Peyer's patch (tissue), 4 donors: ENCODE data around the gene ZNF451. TPM values are rescaled to one million over a fixed set of nuclear protein-coding genes. Genes with fewer than 3 reads are reported as not detected.

Source experiments
- DNase-seq, 3 donors: peaks; one replicate each; pipeline ENCODE4 v3.0.0-alpha.2; 2017 to 2019
- H3K27ac ChIP-seq, 4 donors: fragments of 200-600 bp; sonication (generic); one replicate each; pipeline ENCODE4 v1.5.1; 2016 to 2019
- H3K27me3 ChIP-seq, 2 donors: fragments of 200-600 bp; sonication (generic); one replicate each; pipeline ENCODE4 v1.5.1; 2019
- H3K36me3 ChIP-seq, 3 donors: fragments of 200-600 bp; sonication (generic); one replicate each; pipeline ENCODE4 v1.5.1; 2016 to 2019
- H3K4me1 ChIP-seq, 4 donors: fragments of 200-600 bp; sonication (generic); one replicate each; pipeline ENCODE4 v1.5.1; 2016 to 2019
- H3K4me3 ChIP-seq, 4 donors: fragments of 200-600 bp; sonication (generic); 1 replicate in 3 of 4; 2 replicates in 1 of 4; pipeline ENCODE4 v1.5.1; 2016 to 2019; ENCODE audit warnings: mild to moderate bottlenecking in 1 of 4
- H3K9me3 ChIP-seq, 4 donors: fragments of 200-600 bp; sonication (generic); one replicate each; pipeline ENCODE4 v1.5.1; 2016 to 2019; ENCODE audit warnings: mild to moderate bottlenecking in 1 of 4
- CTCF ChIP-seq, 6 experiments: fragments of 450-650 bp in 4 of 6; fragments of 200-600 bp in 2 of 6; sonication (generic) in 1 of 6; IDR thresholded peaks; one replicate each; pipeline ENCODE4 v1.5.1; 2017 to 2019; ENCODE audit warnings: antibody characterized with exemption in 6 of 6, mild to moderate bottlenecking in 3 of 6, moderate library complexity in 1 of 6
- POLR2A ChIP-seq, 2 donors: fragments of 450-650 bp; IDR thresholded peaks; one replicate each; pipeline ENCODE4 v1.5.1; 2017; ENCODE audit warnings: antibody characterized with exemption in 2 of 2, mild to moderate bottlenecking in 2 of 2, moderate library complexity in 2 of 2
- total RNA-seq, 4 donors: library from RNA; depleted of rRNA; stranded (reverse); fragments of >200 nt; gene quantifications; one replicate each; pipeline ENCODE4 v1.1.0, GENCODE V29; 2016

The ZNF451 gene
- total RNA-seq, 4 donors from 2014 or later = 44.5 to 106 (median 54.9) TPM

DNA sequence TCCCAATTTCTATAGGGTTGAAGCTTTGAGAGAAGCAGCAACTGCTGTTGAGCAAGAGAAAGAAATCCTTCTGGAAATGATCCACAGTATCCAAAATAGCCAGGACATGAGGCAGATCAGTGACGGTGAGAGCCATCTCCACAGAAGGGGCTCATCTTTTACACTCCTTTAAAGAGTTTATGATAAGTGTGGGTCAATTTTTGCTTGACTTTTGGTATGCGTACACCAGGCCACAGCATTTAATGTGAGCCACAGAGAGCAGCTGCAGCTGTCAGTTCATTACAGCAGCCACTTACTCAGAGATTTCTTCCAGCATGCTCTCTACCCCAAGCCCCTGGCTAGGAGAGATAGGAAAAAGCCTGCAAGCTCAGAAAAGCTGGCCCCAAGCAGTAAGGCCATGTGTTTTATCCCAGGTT lies 92.0 kb downstream of the ZNF451 start:
- no peaks in the 10 kb centered on the region for H3K27me3 ChIP-seq
- DNase-seq = no peak
- H3K36me3 ChIP-seq = no peaks in the 10 kb centered on the region
- no peak overlapping the region for H3K4me3 ChIP-seq
- no peaks in the 10 kb centered on the region for H3K4me1 ChIP-seq
- H3K9me3 ChIP-seq = no peaks in the 10 kb centered on the region
- H3K27ac ChIP-seq = peak overlapping the region in 1 of 4 donors; percentile 31
- TF ChIP-seq CTCF (IDR thresholded peaks at IDR 0.05) = no peak
- TF ChIP-seq POLR2A (IDR thresholded peaks at IDR 0.05) = no peak

GRCh38 chr6:57183336-57183735 lies 93.3 kb downstream of the ZNF451 start:
- no peak for TF ChIP-seq CTCF (IDR thresholded peaks at IDR 0.05)
- TF ChIP-seq POLR2A (IDR thresholded peaks at IDR 0.05) = no peak
- no peaks in the 10 kb centered on the region for H3K36me3 ChIP-seq
- no peaks in the 10 kb centered on the region for H3K27me3 ChIP-seq
- no peaks in the 10 kb centered on the region for H3K4me1 ChIP-seq
- no peak for DNase-seq
- no peak overlapping the region for H3K4me3 ChIP-seq
- no peaks in the 10 kb centered on the region for H3K9me3 ChIP-seq
- no peak overlapping the region for H3K27ac ChIP-seq

- H3K27ac ChIP-seq = no peak overlapping the region
- H3K36me3 ChIP-seq = no peaks in the 10 kb centered on the region
- H3K27me3 ChIP-seq = no peaks in the 10 kb centered on the region
- DNase-seq = no peak
- no peaks in the 10 kb centered on the region for H3K4me1 ChIP-seq
- no peaks in the 10 kb centered on the region for H3K9me3 ChIP-seq
- H3K4me3 ChIP-seq = no peak overlapping the region
- peak in 4 of 6 experiments; percentile 5 to 26 (median 22) for TF ChIP-seq CTCF (IDR thresholded peaks at IDR 0.05)
- TF ChIP-seq POLR2A (IDR thresholded peaks at IDR 0.05) = no peak
Measured at GRCh38 chr6:57190140-57190539, 100.2 kb downstream of the ZNF451 start.

DNA sequence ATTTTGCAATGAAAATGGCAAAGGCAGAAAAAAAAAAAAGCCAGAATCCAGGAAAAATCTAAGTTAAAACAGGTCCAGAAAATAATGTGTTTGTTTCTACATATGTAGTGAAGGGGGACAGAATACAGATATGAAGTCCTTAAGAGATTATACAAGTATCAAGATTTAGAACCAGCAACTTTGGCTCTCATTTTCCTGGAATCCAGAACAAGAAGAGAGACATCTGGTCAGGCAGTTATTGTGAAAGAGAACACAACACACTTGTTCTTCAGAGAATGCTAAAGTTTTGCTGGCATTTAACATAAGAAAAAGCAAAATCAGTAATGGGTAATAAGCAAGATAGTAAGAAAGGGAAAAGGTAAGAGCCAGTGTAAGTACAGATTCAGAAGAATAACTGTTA lies 103.2 kb downstream of the ZNF451 start:
- H3K36me3 ChIP-seq = no peaks in the 10 kb centered on the region
- TF ChIP-seq CTCF (IDR thresholded peaks at IDR 0.05) (no peak), POLR2A (IDR thresholded peaks at IDR 0.05) (no peak)
- no peak for DNase-seq
- no peaks in the 10 kb centered on the region for H3K4me1 ChIP-seq
- H3K27ac ChIP-seq = no peak overlapping the region
- no peak overlapping the region for H3K4me3 ChIP-seq
- no peaks in the 10 kb centered on the region for H3K27me3 ChIP-seq
- H3K9me3 ChIP-seq = no peaks in the 10 kb centered on the region

DNA sequence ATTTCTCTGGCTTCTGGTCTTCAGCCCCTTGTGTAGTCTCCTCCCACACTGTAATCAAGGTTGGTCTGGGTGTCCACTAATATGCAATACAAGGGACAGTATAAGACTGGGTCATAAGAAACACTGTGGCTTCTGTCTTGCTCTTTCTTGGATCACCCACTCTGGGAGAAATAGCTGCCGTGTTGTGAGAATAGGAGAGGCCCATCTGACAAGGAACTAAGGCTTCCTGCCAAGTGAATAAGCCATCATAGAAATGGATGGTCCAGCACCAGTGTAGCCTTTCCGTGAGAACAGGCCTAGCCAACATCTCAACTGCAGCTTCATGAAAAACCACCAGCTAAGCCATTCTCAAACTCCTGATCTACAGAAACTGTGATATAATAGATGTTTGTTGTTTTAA lies 105.5 kb downstream of the ZNF451 start:
- Histone ChIP-seq H3K4me1 (no peaks in the 10 kb centered on the region), H3K36me3 (no peaks in the 10 kb centered on the region), H3K9me3 (no peaks in the 10 kb centered on the region), H3K27ac (no peak overlapping the region), H3K4me3 (no peak overlapping the region), H3K27me3 (no peaks in the 10 kb centered on the region)
- TF ChIP-seq CTCF (IDR thresholded peaks at IDR 0.05) = no peak
- no peak for TF ChIP-seq POLR2A (IDR thresholded peaks at IDR 0.05)
- DNase-seq = no peak
